Stimulated activated CD4-positive, alpha-beta T cell treated with anti-CD3 and anti-CD28 coated beads, Interleukin-15, amount 100 ng/mL, for 48 hours (primary cell): ENCODE results near the gene DCDC2.
"Not testable (repeated sequence)": the region's sequence is repeated elsewhere in the genome, so short reads cannot be mapped to it uniquely, and the experiment has no call there.

Experiments used
- DNase-seq, 2 donors: peaks; one replicate each; pipeline ENCODE4 v3.0.0-alpha.2; 2020; ENCODE audit warnings: low read depth in 2 of 2

The DCDC2 gene

GRCh38 chr6:24381476-24382219 lies 23.8 kb upstream of the DCDC2 start:
- no peak for DNase-seq

- no peak for DNase-seq
Measured at GRCh38 chr6:24378473-24379097, 20.7 kb upstream of the DCDC2 start.

GRCh38 chr6:24376871-24377270 lies 19.0 kb upstream of the DCDC2 start:
- no peak for DNase-seq

DNA sequence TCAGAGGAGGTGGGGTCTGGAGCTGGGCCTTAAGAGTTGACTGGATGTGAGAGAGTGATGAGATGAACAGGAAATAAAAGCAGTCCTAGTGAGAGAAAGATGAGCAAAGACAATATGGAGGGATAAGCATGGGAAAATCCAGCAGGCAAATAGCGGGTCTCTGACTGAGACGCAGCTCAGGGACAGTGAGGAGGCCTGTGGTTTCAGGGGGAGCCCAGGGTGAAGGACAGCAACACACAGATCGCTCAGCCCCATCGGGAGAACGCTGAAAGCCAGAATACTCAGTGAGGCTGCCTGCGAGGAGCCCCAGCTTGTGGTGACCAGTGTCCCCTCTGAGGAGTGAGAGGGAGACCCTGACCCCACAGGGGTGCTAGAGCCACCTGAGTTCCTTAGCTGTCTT lies 16.8 kb upstream of the DCDC2 start:
- DNase-seq: no peak

DNA sequence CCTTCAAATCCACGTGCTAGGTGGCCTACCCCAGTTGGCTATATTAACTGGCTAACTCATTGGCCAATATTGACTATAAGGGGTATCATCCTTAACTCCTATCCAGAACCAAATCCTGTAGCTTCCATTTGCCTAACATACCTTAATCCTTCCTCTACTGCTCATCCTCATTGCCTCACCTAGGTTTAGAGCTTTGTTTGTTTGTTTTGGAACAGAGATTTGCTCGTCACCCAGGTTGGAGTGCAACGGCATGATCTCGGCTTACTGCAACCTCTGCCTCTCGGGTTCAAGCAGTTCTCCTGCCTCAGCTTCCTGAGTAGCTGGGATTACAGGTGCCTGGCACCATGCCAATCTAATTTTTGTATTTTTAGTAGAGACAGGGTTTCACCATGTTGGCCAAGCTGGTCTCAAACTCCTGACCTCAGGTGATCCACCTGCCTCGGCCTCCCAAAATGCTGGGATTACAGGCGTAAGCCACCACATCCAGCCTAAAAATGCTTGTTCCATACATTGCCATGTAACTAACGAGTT lies 7.3 kb upstream of the DCDC2 start:
- DNase-seq: not testable (repeated sequence)

- DNase-seq: not testable (repeated sequence)
Measured at GRCh38 chr6:24362363-24362762, 4.5 kb upstream of the DCDC2 start.

DNA sequence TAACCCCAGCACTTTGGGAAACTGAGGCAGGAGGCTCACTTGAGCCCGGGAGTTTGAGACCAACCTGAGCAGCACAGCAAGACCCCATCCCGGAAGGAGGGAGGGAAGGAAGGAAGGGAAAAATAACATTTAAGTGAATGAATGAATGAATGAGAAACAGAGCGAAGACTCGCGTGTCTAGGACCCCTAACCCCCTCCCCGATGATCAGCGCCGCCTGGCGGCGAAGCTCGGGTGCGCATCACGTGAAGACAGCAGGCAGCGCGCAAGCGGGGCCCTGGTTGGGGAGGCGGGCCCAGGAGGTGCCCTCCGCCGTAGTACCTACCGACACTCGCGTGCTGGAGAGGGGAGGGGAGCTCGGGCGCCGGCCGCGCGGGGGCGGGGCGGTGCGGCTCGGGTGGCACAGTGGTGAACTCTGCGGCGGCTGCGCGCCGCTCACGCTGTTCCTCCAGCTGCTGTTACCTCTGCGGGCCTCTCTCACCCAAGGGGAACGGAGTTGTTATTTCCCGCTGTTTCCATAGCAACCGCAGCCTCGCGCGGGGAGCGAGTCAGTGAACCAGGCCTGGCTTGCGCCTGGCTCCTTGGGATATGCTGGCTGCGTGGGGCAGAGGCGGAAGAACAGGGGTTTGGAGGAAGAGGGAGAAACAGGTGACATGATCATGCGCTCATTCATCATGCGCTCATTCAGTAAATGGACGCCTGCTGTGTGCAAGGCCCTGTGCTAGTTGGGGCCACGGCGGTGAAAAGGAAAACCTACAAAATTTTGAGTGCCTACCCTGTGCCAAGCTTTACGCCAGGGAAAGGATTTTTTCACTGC lies 2.0 kb upstream of the DCDC2 start:
- DNase-seq: peak; percentile 82 to 87

DNA sequence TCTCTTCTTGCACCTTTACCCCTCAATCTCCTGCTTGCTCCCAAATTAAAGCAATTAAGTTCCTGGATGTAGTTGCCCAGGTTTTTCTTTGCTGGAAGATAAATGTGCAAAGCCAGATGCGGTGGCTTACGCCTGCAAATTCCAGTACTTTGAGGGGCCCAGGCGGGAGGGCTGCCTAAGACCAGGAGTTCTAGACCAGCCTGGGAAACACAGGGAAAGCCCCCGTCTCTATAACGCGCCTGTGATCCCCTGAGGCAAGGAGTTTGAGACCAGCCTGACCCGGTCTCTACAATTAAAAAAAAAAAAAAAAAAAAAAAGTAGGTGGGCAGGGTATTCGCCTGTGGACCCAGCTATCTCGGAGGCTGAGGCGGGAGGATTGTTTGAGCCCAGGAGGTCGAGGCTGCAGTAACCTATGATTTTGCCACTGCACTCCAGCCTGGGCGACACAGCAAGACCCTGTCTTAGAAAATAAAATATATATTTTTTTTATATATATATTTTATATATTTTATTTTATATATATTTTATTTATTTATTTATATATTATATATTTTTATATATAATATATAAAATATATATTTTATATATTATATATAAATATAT lies 461 bp upstream of the DCDC2 start:
- no peak for DNase-seq

DNA sequence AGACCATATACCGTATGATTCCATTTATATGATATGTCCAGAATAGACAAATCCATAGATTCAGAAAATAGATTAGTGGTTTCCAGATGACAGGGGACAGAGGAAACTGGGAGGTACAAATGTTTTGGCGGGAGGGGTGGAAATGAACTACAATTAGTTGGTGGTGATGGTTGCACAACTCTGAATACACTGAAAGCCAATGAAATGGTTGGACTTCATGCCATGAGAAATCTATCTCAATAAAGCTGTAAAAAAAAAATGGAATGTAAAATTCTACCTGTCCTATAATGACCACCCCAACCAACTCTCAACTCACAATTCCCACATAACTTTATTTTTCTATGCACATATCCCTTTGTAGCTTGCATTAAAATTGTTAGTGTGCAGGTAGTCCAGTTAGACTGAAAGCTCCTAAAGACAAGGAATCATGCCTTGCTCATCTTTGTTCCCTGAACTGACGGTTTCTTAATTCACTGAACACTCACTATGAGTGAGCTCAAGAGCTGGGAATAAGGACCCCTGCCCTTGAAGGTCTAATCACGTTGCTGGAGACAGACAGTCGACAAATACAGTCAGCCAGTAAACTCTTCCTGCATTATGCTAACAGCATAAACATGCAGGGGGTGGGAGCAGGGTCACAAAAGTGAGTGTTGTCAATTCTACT lies 1.4 kb downstream of the DCDC2 start:
- no peak for DNase-seq

GRCh38 chr6:24355393-24355792 lies 2.5 kb downstream of the DCDC2 start:
- DNase-seq: no peak

DNA sequence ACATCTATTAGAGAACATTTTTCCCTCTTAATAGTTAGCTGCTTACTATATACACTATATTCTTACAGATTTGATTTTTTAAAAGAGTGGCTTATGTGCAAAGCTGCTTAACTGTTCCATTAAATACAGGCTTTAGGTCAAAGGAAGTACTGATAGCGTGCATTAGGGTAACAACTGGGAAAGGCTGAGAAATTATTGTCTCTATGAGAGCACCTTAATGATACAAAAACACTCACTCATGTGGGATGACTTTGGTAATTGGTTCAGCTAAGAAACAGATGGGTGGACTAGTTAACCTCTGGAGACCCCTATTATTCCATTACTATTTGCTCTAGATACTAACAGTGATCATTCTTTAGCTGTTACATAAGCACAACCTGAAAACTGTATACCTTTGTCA lies 4.0 kb downstream of the DCDC2 start:
- DNase-seq: no peak

GRCh38 chr6:24352434-24352833 lies 5.4 kb downstream of the DCDC2 start:
- DNase-seq: no peak

DNA sequence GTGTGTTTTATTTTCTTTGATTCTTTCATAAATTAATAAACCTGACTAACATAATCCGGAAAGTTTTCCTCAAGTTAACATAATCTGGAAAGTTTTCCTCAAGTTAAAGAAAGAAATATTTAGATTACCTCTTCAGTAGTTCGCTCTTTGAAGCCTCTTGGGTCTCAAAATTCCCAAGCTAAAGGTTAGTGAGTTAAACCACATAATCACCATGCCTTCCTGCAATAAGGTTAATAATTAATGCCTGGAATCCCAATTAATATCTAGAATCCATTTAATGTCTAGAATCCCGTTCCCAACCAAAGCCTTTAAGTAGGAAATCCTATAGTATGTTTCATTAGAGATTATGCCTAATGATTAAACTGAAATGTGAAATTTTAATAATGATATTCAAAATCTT lies 12.9 kb downstream of the DCDC2 start:
- no peak for DNase-seq

- no peak for DNase-seq
Measured at GRCh38 chr6:24340998-24341938, 16.6 kb downstream of the DCDC2 start.

GRCh38 chr6:24339932-24340331 lies 17.9 kb downstream of the DCDC2 start:
- no peak for DNase-seq

DNA sequence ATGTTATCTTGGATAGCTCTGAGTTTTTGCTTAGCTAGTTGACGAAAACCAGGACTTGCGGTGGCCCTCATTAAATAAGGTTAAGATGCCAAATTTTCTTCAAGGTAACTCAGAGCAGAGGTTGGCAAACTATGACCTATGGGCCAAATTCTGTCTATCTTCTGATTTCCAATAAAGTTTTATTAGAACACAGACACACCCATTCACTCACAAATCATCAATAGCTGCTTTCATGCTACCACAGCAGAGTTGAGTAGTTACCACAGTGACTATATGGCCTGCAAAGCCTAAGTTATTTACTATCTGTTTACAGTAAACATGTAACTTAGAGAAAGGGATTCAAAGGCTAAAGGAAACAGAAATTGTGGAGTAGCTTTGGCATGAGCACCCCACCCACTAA lies 23.6 kb downstream of the DCDC2 start:
- no peak for DNase-seq

GRCh38 chr6:24332317-24332716 lies 25.5 kb downstream of the DCDC2 start:
- no peak for DNase-seq

- DNase-seq: no peak
Measured at GRCh38 chr6:24330137-24330732, 27.6 kb downstream of the DCDC2 start.

DNA sequence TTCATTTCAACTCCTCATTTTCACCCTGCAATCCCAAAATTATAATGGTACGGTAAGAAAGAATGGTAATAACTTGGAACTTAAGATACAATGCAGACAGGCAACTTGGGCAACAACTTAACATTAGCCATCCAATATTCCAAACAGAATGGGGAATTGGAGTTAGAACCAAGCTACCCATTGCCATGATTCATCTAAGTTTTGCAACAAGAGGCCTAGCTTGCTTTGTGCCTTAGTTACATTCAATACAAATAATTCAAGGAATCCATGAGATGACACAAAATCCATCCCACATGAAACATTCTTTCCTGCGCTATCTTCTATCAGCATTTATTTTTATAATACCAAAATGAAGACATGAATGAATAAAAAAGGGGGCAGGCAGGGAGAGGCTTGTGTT lies 28.4 kb downstream of the DCDC2 start:
- no peak for DNase-seq

- DNase-seq: no peak
Measured at GRCh38 chr6:24329022-24329421, 28.8 kb downstream of the DCDC2 start.
